Ovary (tissue), 9 donors: ENCODE measurements around the gene MYOF. TPM values are rescaled to one million over a fixed set of nuclear protein-coding genes. Genes with fewer than 3 reads are reported as not detected.
"Not testable (repeated sequence)": the region's sequence is repeated elsewhere in the genome, so short reads cannot be mapped to it uniquely, and the experiment has no call there.

Experiments
- DNase-seq, 5 donors: peaks; one replicate each; pipeline ENCODE4 v3.0.0-alpha.2; 2019 to 2020
- H3K27ac ChIP-seq, 2 donors: fragments of 200-600 bp; one replicate each; pipeline versions ENCODE4 v1.5.1 to v1.8.0; 2019 to 2022
- H3K27me3 ChIP-seq: fragments of 200-600 bp; one replicate; pipeline ENCODE4 v1.8.0; 2022
- H3K36me3 ChIP-seq: fragments of 200-600 bp; sonication (generic); one replicate; pipeline ENCODE4 v1.5.1; 2019
- H3K4me1 ChIP-seq: one replicate; pipeline ENCODE4 v1.8.1; 2013; ENCODE audit warnings: mild to moderate bottlenecking, moderate library complexity; ENCODE audit not compliant: insufficient read depth
- H3K4me3 ChIP-seq: fragments of 200-600 bp; sonication (generic); one replicate; pipeline ENCODE4 v1.5.1; 2017
- H3K9me3 ChIP-seq, 2 donors: fragments of 200-600 bp in 1 of 2; sonication (generic) in 1 of 2; one replicate each; pipeline versions ENCODE4 v1.5.1 to v1.8.1; 2013 to 2019; ENCODE audit warnings: mild to moderate bottlenecking in 1 of 2, moderate library complexity in 1 of 2
- CTCF ChIP-seq, 3 donors: fragments of 450-650 bp in 2 of 3; fragments of 200-600 bp in 1 of 3; IDR thresholded peaks; one replicate each; pipeline versions ENCODE4 v1.5.1 to v1.8.0; 2016 to 2022; ENCODE audit warnings: antibody characterized with exemption in 3 of 3, mild to moderate bottlenecking in 1 of 3
- EP300 ChIP-seq: sonication (generic); formaldehyde crosslinking; IDR thresholded peaks from one replicate; pipeline ENCODE4 v1.6.1; 2017; ENCODE audit warnings: antibody characterized with exemption
- POLR2A ChIP-seq: fragments of 450-650 bp; IDR thresholded peaks from one replicate; pipeline ENCODE4 v1.6.1; 2017; ENCODE audit warnings: antibody characterized with exemption, mild to moderate bottlenecking, moderate library complexity
- WGBS, 3 donors: extraction: QIAGEN DNeasy Blood & Tissue Kit in 1 of 3; methylation state at CpG; one replicate each; pipeline versions ENCODE4 v1.1.5 to v1.1.7; 2013 to 2017; 5-methylcytosine and 5-hydroxymethylcytosine counted together
- intact Hi-C, 4 donors: fragments of 100-400 bp; cut with DNase I; formaldehyde crosslinking; loops; one replicate each; pipeline versions ENCODE4 v1.11.0 to v1.15.1; 2022 to 2023
- polyA plus RNA-seq, 2 donors: library from polyadenylated mRNA; stranded (reverse); fragments of 200-250 nt in 1 of 2; fragments of 350-450 nt in 1 of 2; fragmentation: Illumina TruSeq in 1 of 2; extraction: RNeasy Lipid Tissue Mini Kit (QIAGEN cat#74804) in 1 of 2; gene quantifications; one replicate each; pipeline ENCODE4 v1.2.3, GENCODE V29; 2013 to 2014
- total RNA-seq, 7 donors: library from RNA; depleted of rRNA in 2 of 7; stranded (reverse); fragments of >200 nt in 2 of 7; fragmentation: NEBNext Ultra II Directional in 3 of 7; extraction: Animal tissue kit (Norgen Biotek cat#: 25700) in 3 of 7; gene quantifications; one replicate each; pipeline versions ENCODE4 v1.1.0 to v1.2.4, GENCODE V29; 2016 to 2023
- donor health status: DM: no; HTN: no; CAD: no; lungs with moderate emphysema.
- donor health status: DM: no; HTN: no; CAD: no.
- donor health status: Bipolar disorder and iron deficiency.
- donor health status: DM: yes; HTN: yes; CAD: no.
- donor health status: DM: no; HTN: no; CAD: no.
- donor health status: DM: yes; HTN: yes; CAD: no.

The MYOF gene
- total and polyA plus RNA-seq, 9 donors, result 7.9 to 89.0 (median 45.7) TPM

GRCh38 chr10:93471110-93471651 is 11.0 kb downstream of the MYOF start:
- peaks cover 2% of the 10 kb centered on the region for H3K4me1 ChIP-seq
- H3K27ac ChIP-seq, result no peak overlapping the region
- DNase-seq, result no peak
- H3K4me3 ChIP-seq, result no peak overlapping the region
- H3K9me3 ChIP-seq, result no peaks in the 10 kb centered on the region
- no peaks in the 10 kb centered on the region for H3K27me3 ChIP-seq
- no peak for TF ChIP-seq POLR2A
- TF ChIP-seq CTCF (IDR thresholded peaks at IDR 0.05), result no peak
- TF ChIP-seq EP300, result no peak
- intact Hi-C loops, result no loop called here
- no peaks in the 10 kb centered on the region for H3K36me3 ChIP-seq
- 86 to 95% (median 87%) methylated on average over 5 of the region's 5 CpGs for WGBS, 3 donors

- Histone ChIP-seq H3K4me3 (no peak overlapping the region), H3K4me1 (peaks cover 2% of the 10 kb centered on the region), H3K27ac (no peak overlapping the region), H3K27me3 (no peaks in the 10 kb centered on the region), H3K36me3 (no peaks in the 10 kb centered on the region), H3K9me3 (no peaks in the 10 kb centered on the region)
- intact Hi-C loops, result no loop called here
- WGBS, 3 donors, result 90 to 98% (median 94%) methylated on average over 3 of the region's 3 CpGs
- no peak for TF ChIP-seq POLR2A
- TF ChIP-seq EP300, result no peak
- TF ChIP-seq CTCF (IDR thresholded peaks at IDR 0.05), result no peak
- no peak for DNase-seq
Observed at GRCh38 chr10:93469454-93469853, 12.7 kb downstream of the MYOF start.

- WGBS, 3 donors, result 68 to 72% (median 71%) methylated on average over 10 of the region's 10 CpGs
- Histone ChIP-seq H3K4me1 (peaks cover 5% of the 10 kb centered on the region), H3K27ac (no peak overlapping the region), H3K4me3 (no peak overlapping the region), H3K36me3 (no peaks in the 10 kb centered on the region), H3K27me3 (no peaks in the 10 kb centered on the region), H3K9me3 (no peaks in the 10 kb centered on the region)
- intact Hi-C loops, result no loop called here
- no peak for DNase-seq
- TF ChIP-seq POLR2A, result no peak
- no peak for TF ChIP-seq EP300
- no peak for TF ChIP-seq CTCF (IDR thresholded peaks at IDR 0.05)
Observed at GRCh38 chr10:93468461-93469213, 13.5 kb downstream of the MYOF start.

GRCh38 chr10:93467635-93468034 is 14.5 kb downstream of the MYOF start:
- H3K36me3 ChIP-seq, H3K9me3 ChIP-seq, H3K27ac ChIP-seq, H3K4me1 ChIP-seq, DNase-seq, H3K27me3 ChIP-seq, H3K4me3 ChIP-seq, intact Hi-C loops: not testable (repeated sequence)
- WGBS, 3 donors, result 81 to 95% (median 94%) methylated on average over 2 to 4 of the region's 4 CpGs
